ENCODE measurements around the gene EIF4G3. TPM values are rescaled to one million over a fixed set of nuclear protein-coding genes. Genes with fewer than 3 reads are reported as not detected.
A peak's percentile ranks its signal among the peaks of the same experiment; 100 is the strongest.

Gene EIF4G3
- total and polyA plus RNA-seq, 9 of the 15 experiments (the other 6 are each of a cell fraction or from before 2014, with no cell fraction given), result 6.7 to 40.5 (median 32.1) TPM

DNA sequence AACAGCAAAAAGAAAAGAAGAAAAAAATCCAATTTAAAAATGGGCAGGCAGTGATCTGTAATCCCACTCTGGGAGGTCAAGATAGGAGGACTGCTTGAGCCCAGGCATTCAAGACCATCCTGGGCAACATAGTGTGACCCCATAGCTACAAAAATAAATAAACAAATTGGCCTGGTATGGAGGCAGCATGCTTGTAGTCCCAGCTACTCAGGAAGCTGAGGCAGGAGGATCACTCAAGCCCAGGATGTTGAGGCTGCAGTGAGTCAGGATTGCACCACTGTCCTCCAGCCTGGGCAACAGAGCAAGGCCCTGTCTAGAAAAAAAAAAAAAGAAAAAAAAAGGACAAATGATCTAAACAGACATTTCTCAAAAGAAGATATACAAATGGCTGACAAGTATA lies 99.6 kb downstream of the EIF4G3 start:
- in situ Hi-C loops (cut with MboI) (no loop called here), intact Hi-C loops (cut with micrococcal nuclease) (no loop called here)
- peaks cover 3% of the 10 kb centered on the region; the same call in 1 of the 3 replicates for H3K36me3 ChIP-seq (ENCODE audit: control insufficient read depth, insufficient read depth, low read length)
- no peak overlapping the region for H3K27ac ChIP-seq (ENCODE audit: extremely low read depth, low read depth, low read length)
- FAIRE-seq, result peak; percentile 49
- H4K20me1 ChIP-seq (replicated peaks; ENCODE audit: control insufficient read depth, insufficient read depth, low read length), result no peaks in the 10 kb centered on the region
- no peak overlapping the region for H3K9ac ChIP-seq (ENCODE audit: insufficient read depth in 1 of 2, low read depth in 2 of 2, low read length in 2 of 2)
- H3K4me2 ChIP-seq (ENCODE audit: insufficient read depth, low read length), result no peak overlapping the region
- no peaks in the 10 kb centered on the region for H3K9me3 ChIP-seq (replicated peaks; ENCODE audit: control insufficient read depth, insufficient read depth, low read depth, low read length)
- POLR2A ChIA-PET, result no interaction called here
- peak; percentile 62; the same call in 2 of the 3 replicates for ATAC-seq
- CTCF ChIA-PET (ENCODE audit: low intra/inter-chr PET ratio), result no interaction called here
- H3K4me1 ChIP-seq (replicated peaks in 1 of 2; ENCODE audit: control insufficient read depth in 2 of 2, insufficient read depth in 2 of 2, low read length in 2 of 2), result no peaks in the 10 kb centered on the region
- BruUV-seq (replicated peaks), result no TSS peak
- DNase-seq (ENCODE audit: extremely low read depth in 1 of 4, low spot score in 3 of 4), result no peak
- no peaks in the 10 kb centered on the region for H3K9me1 ChIP-seq (ENCODE audit: control insufficient read depth, insufficient read depth, low read length)
- H3K79me2 ChIP-seq (ENCODE audit: control insufficient read depth, insufficient read depth, low read length), result no peaks in the 10 kb centered on the region
- no peak overlapping the region for H3K4me3 ChIP-seq
- H2AFZ ChIP-seq (ENCODE audit: low read depth, low read length), result no peak overlapping the region
- no peaks in the 10 kb centered on the region for H3K27me3 ChIP-seq (ENCODE audit: control insufficient read depth in 2 of 2, insufficient read depth in 2 of 2, low read length in 2 of 2)
- no peak for TF ChIP-seq MTF1 (CRISPR knock-in tag; IDR thresholded peaks at IDR 0.05; ENCODE audit: borderline replicate concordance)
- TF ChIP-seq POLR2H (tag; IDR thresholded peaks at IDR 0.05; ENCODE audit: low read depth), result no peak
- 0 out of 2 replicates have a peak, but pooled peaks have one; percentile 14 for TF ChIP-seq CEBPB (tag; IDR thresholded peaks at IDR 0.05)
- peak; percentile 38; the same call in 1 of the 2 replicates for TF ChIP-seq CEBPG (CRISPR knock-in tag; IDR thresholded peaks at IDR 0.05)
- no peak for TF ChIP-seq CEBPG (tag; conservative IDR thresholded peaks at IDR 0.05 in 1 of 2, IDR thresholded peaks at IDR 0.05 in 1 of 2)
- no peak for TF ChIP-seq FOXK1 (CRISPR knock-in tag; IDR thresholded peaks at IDR 0.05; ENCODE audit: borderline replicate concordance)
- peak; percentile 66 for TF ChIP-seq ZNF384 (IDR thresholded peaks at IDR 0.05; ENCODE audit: low read depth, low read length)
- TF ChIP-seq AFF1 (IDR thresholded peaks at IDR 0.05; ENCODE audit: low read depth in 1 of 2, partially characterized antibody in 2 of 2), result no peak
- TF ChIP-seq CBFB (CRISPR knock-in tag; IDR thresholded peaks at IDR 0.05), result no peak
- TF ChIP-seq PRDM10 (IDR thresholded peaks at IDR 0.05; ENCODE audit: partially characterized antibody), result no peak
- peak; percentile 67 for TF ChIP-seq ZNF121 (CRISPR knock-in tag; conservative IDR thresholded peaks at IDR 0.05)
- no peak for TF ChIP-seq RBM34 (IDR thresholded peaks at IDR 0.05; ENCODE audit: borderline replicate concordance, insufficient read depth, low read length)
- TF ChIP-seq CHD2 (IDR thresholded peaks at IDR 0.05; ENCODE audit: low read depth, low read length), result no peak
- no peak for TF ChIP-seq KLF13 (tag; IDR thresholded peaks at IDR 0.05; ENCODE audit: borderline replicate concordance, low read depth)

Measured in K562 (cell line).